K562 (cell line): ENCODE data around the gene FAM114A1. TPM values are rescaled to one million over a fixed set of nuclear protein-coding genes. Genes with fewer than 3 reads are reported as not detected.

Experiments used
- ATAC-seq: fragments of 200-7000 bp; cut with Tn5 transposase; 3 replicates; pipeline ENCODE4 v1.9.1; 2020; ENCODE audit warnings: moderate library complexity
- BruUV-seq: library from RNA; stranded (reverse); fragments of 400-500 nt; replicated peaks from 2 replicates; lab custom pipeline; 2021; lab: Mats Ljungman, UMichigan
- CTCF ChIA-PET: fragments of 300-600 bp; formaldehyde crosslinking; extraction: SDS; loops from one replicate; lab custom pipeline; 2021; ENCODE audit warnings: low intra/inter-chr PET ratio; lab: Yijun Ruan, JAX
- POLR2A ChIA-PET: fragments of 300-600, 350-650 bp; sonication (Branson Sonifier 250); formaldehyde crosslinking; extraction: SDS; loops from one replicate; lab custom pipeline; 2021; ENCODE audit warnings: antibody characterized with exemption, inconsistent platforms; lab: Yijun Ruan, JAX
- DNase-seq, 4 experiments: peaks; one replicate each; pipeline versions ENCODE4 v3.0.0 to v3.0.0-alpha.2; 2011 to 2018; ENCODE audit warnings: low spot score in 3 of 4, mixed read lengths in 3 of 4; ENCODE audit errors: extremely low read depth in 1 of 4
- FAIRE-seq: peaks from 2 replicates; lab custom pipeline; 2011; peaks lifted over from hg19 to GRCh38; lab: Jason Lieb, UNC
- H2AFZ ChIP-seq: 2 replicates; pipeline ENCODE4 v1.6.0; 2011; ENCODE audit warnings: low read depth, low read length, control low read depth, inconsistent platforms
- H3K27ac ChIP-seq: fragments of 200-600 bp; 3 replicates; pipeline ENCODE4 v1.8.0; 2011; ENCODE audit warnings: low read depth, mild to moderate bottlenecking, control low read depth, inconsistent platforms, low read length, moderate library complexity, mixed read lengths; ENCODE audit errors: extremely low read depth
- H3K27me3 ChIP-seq, 2 experiments: fragments of 300-600 bp in 1 of 2; 2 replicates in 1 of 2; 3 replicates in 1 of 2; pipeline versions ENCODE4 v1.6.0 to v1.8.0; 2011; ENCODE audit warnings: inconsistent platforms in 2 of 2, low read length in 2 of 2, mild to moderate bottlenecking in 1 of 2, mixed read lengths in 1 of 2, moderate library complexity in 1 of 2; ENCODE audit not compliant: control insufficient read depth in 2 of 2, insufficient read depth in 2 of 2
- H3K36me3 ChIP-seq: fragments of 300-600 bp; 3 replicates; pipeline ENCODE4 v1.8.0; 2011; ENCODE audit warnings: mild to moderate bottlenecking, low read length, inconsistent platforms; ENCODE audit not compliant: control insufficient read depth, insufficient read depth
- H3K4me1 ChIP-seq, 2 experiments: fragments of 200-600 bp in 1 of 2; replicated peaks in 1 of 2; 2 replicates in 1 of 2; 3 replicates in 1 of 2; pipeline versions ENCODE4 v1.5.1 to v1.8.0; 2011; ENCODE audit warnings: inconsistent platforms in 2 of 2, low read length in 2 of 2, mild to moderate bottlenecking in 1 of 2, mixed read lengths in 1 of 2, moderate library complexity in 1 of 2; ENCODE audit not compliant: control insufficient read depth in 2 of 2, insufficient read depth in 2 of 2
- H3K4me2 ChIP-seq: 2 replicates; pipeline ENCODE4 v1.6.1; 2011; ENCODE audit warnings: low read length, control low read depth, inconsistent platforms, mixed read lengths; ENCODE audit not compliant: insufficient read depth
- H3K4me3 ChIP-seq: fragments of 200-600 bp; sonication (generic), shearing (Covaris generic); 2 replicates; pipeline ENCODE4 v1.5.1; 2016; ENCODE audit warnings: control low read depth, inconsistent platforms
- H3K79me2 ChIP-seq: fragments of 200-600 bp; 3 replicates; pipeline ENCODE4 v1.8.0; 2011; ENCODE audit warnings: low read length, inconsistent platforms; ENCODE audit not compliant: control insufficient read depth, insufficient read depth
- H3K9ac ChIP-seq, 2 experiments: 2 replicates each; pipeline versions ENCODE4 v1.6.0 to v1.6.1; 2011; ENCODE audit warnings: low read depth in 2 of 2, low read length in 2 of 2, control low read depth in 1 of 2, inconsistent platforms in 1 of 2, mild to moderate bottlenecking in 1 of 2, mixed read lengths in 1 of 2; ENCODE audit not compliant: insufficient read depth in 1 of 2
- H3K9me1 ChIP-seq: one replicate; pipeline ENCODE4 v1.6.0; 2011; ENCODE audit warnings: inconsistent platforms, mild to moderate bottlenecking, low read length, moderate library complexity; ENCODE audit not compliant: control insufficient read depth, insufficient read depth
- H3K9me3 ChIP-seq: replicated peaks from 2 replicates; pipeline ENCODE4 v1.5.1; 2011; ENCODE audit warnings: low read depth, low read length, inconsistent platforms; ENCODE audit not compliant: control insufficient read depth, insufficient read depth
- H4K20me1 ChIP-seq: replicated peaks from 2 replicates; pipeline ENCODE4 v1.6.1; 2011; ENCODE audit warnings: low read length, inconsistent platforms, mixed read lengths; ENCODE audit not compliant: control insufficient read depth, insufficient read depth
- CHD4 ChIP-seq: fragments of 200-600 bp; sonication (generic); IDR thresholded peaks from 3 replicates; pipeline ENCODE4 v1.6.1; 2012; ENCODE audit warnings: low read depth, mild to moderate bottlenecking, mixed read lengths, low read length, inconsistent platforms; ENCODE audit not compliant: insufficient read depth, insufficient replicate concordance, poor library complexity, severe bottlenecking
- CREB1 ChIP-seq, 2 experiments: sonication (generic) in 1 of 2; formaldehyde crosslinking in 1 of 2; IDR thresholded peaks; 2 replicates each; pipeline versions ENCODE4 v1.6.1 to v1.8.0; 2012 to 2022; ENCODE audit warnings: inconsistent platforms in 1 of 2, mild to moderate bottlenecking in 1 of 2, missing genetic modification reagents in 1 of 2, moderate library complexity in 1 of 2
- FIP1L1 ChIP-seq: fragments of 200-400 bp; formaldehyde crosslinking; IDR thresholded peaks from 2 replicates; pipeline ENCODE4 v1.6.1; 2018; ENCODE audit warnings: mild to moderate bottlenecking, low read depth, low read length; ENCODE audit not compliant: poor library complexity, severe bottlenecking
- HMGN3 ChIP-seq: IDR thresholded peaks from 2 replicates; pipeline ENCODE4 v1.6.1; 2011; ENCODE audit warnings: borderline replicate concordance, low read depth, mild to moderate bottlenecking, mixed read lengths, low read length; ENCODE audit not compliant: insufficient read length; ENCODE audit errors: extremely low read depth
- MLX ChIP-seq, 2 experiments: fragments of 450-650 bp in 1 of 2; sonication (generic) in 1 of 2; formaldehyde crosslinking; conservative IDR thresholded peaks; 2 replicates each; pipeline versions ENCODE4 v1.4.0 to v1.8.1; 2020 to 2022; ENCODE audit warnings: mild to moderate bottlenecking in 1 of 2, missing genetic modification reagents in 1 of 2
- MTA3 ChIP-seq: fragments of 450-650 bp; formaldehyde crosslinking; IDR thresholded peaks from 2 replicates; pipeline ENCODE4 v1.6.1; 2017; ENCODE audit warnings: mild to moderate bottlenecking, borderline replicate concordance
- PHB2 ChIP-seq: fragments of 450-650 bp; IDR thresholded peaks from 2 replicates; pipeline ENCODE4 v1.6.1; 2017; ENCODE audit warnings: low read depth
- TEAD2 ChIP-seq: fragments of 450-650 bp; IDR thresholded peaks from 2 replicates; pipeline ENCODE4 v1.6.1; 2016; ENCODE audit warnings: missing genetic modification characterization, control low read depth, missing compliant biosample characterization
- ZBED1 ChIP-seq: IDR thresholded peaks from 2 replicates; pipeline ENCODE4 v1.6.1; 2014
- ZNF212 ChIP-seq: fragments of 450-650 bp; formaldehyde crosslinking; IDR thresholded peaks from 2 replicates; pipeline ENCODE4 v1.4.0; 2020; ENCODE audit warnings: mild to moderate bottlenecking
- ZNF41 ChIP-seq: fragments of 250-450 bp; sonication (Bioruptor Pico); conservative IDR thresholded peaks from 2 replicates; pipeline ENCODE4 v1.4.0; 2020; ENCODE audit warnings: mild to moderate bottlenecking
- WGBS: fragments of 100-300 bp; shearing (Covaris generic); methylation state at CpG from one replicate; pipeline ENCODE4 v1.1.6; 2016; ENCODE audit warnings: low coverage, mixed read lengths; ENCODE audit not compliant: insufficient coverage; ENCODE audit errors: missing lambda C conversion rate; 5-methylcytosine and 5-hydroxymethylcytosine counted together
- in situ Hi-C: fragments of 300-500 bp; cut with MboI; formaldehyde crosslinking; loops from 4 replicates; pipeline ENCODE4 v1.15.0; 2018; ENCODE audit warnings: inconsistent platforms, mixed read lengths
- intact Hi-C: fragments of 100-400 bp; cut with micrococcal nuclease; formaldehyde crosslinking; loops from 2 replicates; pipeline ENCODE4 v1.14.2; 2022
- polyA plus RNA-seq, 8 experiments: library from polyadenylated mRNA; depleted of rRNA in 4 of 8; stranded (reverse) in 5 of 8; unstranded in 3 of 8; fragments of >200 nt; fragmentation: Nextera tagmentation in 2 of 8; fragmentation: Illumina TruSeq in 1 of 8; extraction: Ambion mirVana in 2 of 8; extraction: Trizol in 1 of 8; gene quantifications; 2 replicates each; pipeline versions ENCODE4 v1.2.1 to v1.2.3, GENCODE V29; 2011 to 2014; ENCODE audit warnings: inconsistent platforms in 1 of 8, missing spikeins in 1 of 8
- total RNA-seq, 7 experiments: library from RNA; depleted of rRNA in 6 of 7; stranded (reverse); fragments of >200 nt in 6 of 7; fragmentation: Illumina TruSeq in 2 of 7; extraction: Trizol in 2 of 7; gene quantifications; 2 replicates each; pipeline versions ENCODE4 v1.2.1 to v1.2.3, GENCODE V29; 2011 to 2021; ENCODE audit warnings: low replicate concordance in 1 of 7
- TF ChIP-seq, protein P1 (sequence below): IDR thresholded peaks from 3 replicates; pipeline ENCODE4 v1.6.1; 2011; ENCODE audit warnings: borderline replicate concordance, mild to moderate bottlenecking; ENCODE audit not compliant: insufficient read length, insufficient read depth
- TF ChIP-seq, protein P2 (sequence below), 2 experiments: IDR thresholded peaks; 2 replicates each; pipeline ENCODE4 v1.6.1; 2011; ENCODE audit warnings: borderline replicate concordance in 1 of 2, control low read depth in 1 of 2, low read depth in 1 of 2, low read length in 1 of 2, mild to moderate bottlenecking in 1 of 2, mixed read lengths in 1 of 2, moderate library complexity in 1 of 2; ENCODE audit not compliant: insufficient read depth in 1 of 2, insufficient read length in 1 of 2, poor library complexity in 1 of 2, severe bottlenecking in 1 of 2; ENCODE audit errors: extremely low read depth in 1 of 2

The FAM114A1 gene
- total and polyA plus RNA-seq, 9 of the 15 experiments (the other 6 are each of a cell fraction or from before 2014, with no cell fraction given), result 1.8 to 12.0 (median 4.3) TPM

DNA sequence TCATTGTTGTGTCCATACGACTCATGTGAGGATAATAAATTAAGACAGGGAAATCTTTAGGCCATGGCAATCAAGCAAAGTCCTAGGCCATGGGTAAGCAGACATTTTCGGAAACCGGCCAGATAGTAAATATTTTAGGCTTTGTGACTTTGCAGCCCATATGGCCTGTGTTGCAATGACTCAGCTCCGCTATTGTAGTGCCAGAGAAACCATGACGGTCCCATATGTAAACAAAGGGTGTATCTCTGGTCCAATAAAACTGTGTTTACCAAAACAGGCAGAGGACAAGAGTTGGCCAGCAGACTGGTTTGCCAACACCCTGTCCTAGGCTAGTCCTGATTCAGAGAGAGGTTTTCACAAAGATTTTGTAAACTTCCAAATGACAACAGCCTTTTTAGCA is 5.0 kb downstream of the FAM114A1 start:
- CTCF ChIA-PET, result no interaction called here
- H3K9me3 ChIP-seq, result no peaks in the 10 kb centered on the region
- POLR2A ChIA-PET, result interaction anchor here (1.4 to 2.5 kb wide), 3 partner anchors 12 to 263 kb away, joined by 5 to 11 read pairs (median 8); partner anchors contain the start of gene TLR6
- peak overlapping the region; percentile 40 for H3K4me2 ChIP-seq
- H3K36me3 ChIP-seq, result no peaks in the 10 kb centered on the region; the same call in 2 of the 3 replicates
- ATAC-seq (peak; percentile 56), FAIRE-seq (peak; percentile 44), DNase-seq (peak in 2 of 4 experiments; percentile 21 to 42)
- H3K27me3 ChIP-seq, result no peaks in the 10 kb centered on the region
- 0 out of 4 replicates have a peak overlapping the region, but pooled peaks of 1 of the 2 experiments have one; percentile 12 for H3K9ac ChIP-seq
- 25% methylated on average over 5 of the region's 5 CpGs for WGBS
- 0 out of 2 replicates have a peak, but pooled peaks cover 3% of the 10 kb centered on the region for H4K20me1 ChIP-seq
- no TSS peak for BruUV-seq
- intact Hi-C loops, result no loop called here
- no peaks in the 10 kb centered on the region for H3K9me1 ChIP-seq
- peak overlapping the region; percentile 30; the same call in 2 of the 3 replicates for H3K27ac ChIP-seq
- peaks cover 10 to 24% of the 10 kb centered on the region in 2 experiments; a peak in 4 of 5 replicates for H3K4me1 ChIP-seq
- H3K79me2 ChIP-seq, result peaks cover 8% of the 10 kb centered on the region; the same call in 1 of the 3 replicates
- no peak overlapping the region for H3K4me3 ChIP-seq
- in situ Hi-C loops, result no loop called here
- H2AFZ ChIP-seq, result peak overlapping the region; percentile 66
- TF ChIP-seq, protein P1, sequence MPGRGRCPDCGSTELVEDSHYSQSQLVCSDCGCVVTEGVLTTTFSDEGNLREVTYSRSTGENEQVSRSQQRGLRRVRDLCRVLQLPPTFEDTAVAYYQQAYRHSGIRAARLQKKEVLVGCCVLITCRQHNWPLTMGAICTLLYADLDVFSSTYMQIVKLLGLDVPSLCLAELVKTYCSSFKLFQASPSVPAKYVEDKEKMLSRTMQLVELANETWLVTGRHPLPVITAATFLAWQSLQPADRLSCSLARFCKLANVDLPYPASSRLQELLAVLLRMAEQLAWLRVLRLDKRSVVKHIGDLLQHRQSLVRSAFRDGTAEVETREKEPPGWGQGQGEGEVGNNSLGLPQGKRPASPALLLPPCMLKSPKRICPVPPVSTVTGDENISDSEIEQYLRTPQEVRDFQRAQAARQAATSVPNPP, result no peak
- TF ChIP-seq HMGN3 (no peak), FIP1L1 (no peak), MTA3 (no peak), CREB1 (IDR thresholded peaks at IDR 0.05) (no peak), CREB1 (CRISPR knock-in tag; IDR thresholded peaks at IDR 0.05) (no peak), CHD4 (no peak), ZBED1 (no peak), TEAD2 (no peak), MLX (CRISPR knock-in tag; conservative IDR thresholded peaks at IDR 0.05) (no peak), PHB2 (no peak), ZNF41 (CRISPR knock-in tag) (no peak), ZNF212 (no peak)
- TF ChIP-seq, protein P2, sequence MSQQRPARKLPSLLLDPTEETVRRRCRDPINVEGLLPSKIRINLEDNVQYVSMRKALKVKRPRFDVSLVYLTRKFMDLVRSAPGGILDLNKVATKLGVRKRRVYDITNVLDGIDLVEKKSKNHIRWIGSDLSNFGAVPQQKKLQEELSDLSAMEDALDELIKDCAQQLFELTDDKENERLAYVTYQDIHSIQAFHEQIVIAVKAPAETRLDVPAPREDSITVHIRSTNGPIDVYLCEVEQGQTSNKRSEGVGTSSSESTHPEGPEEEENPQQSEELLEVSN (IDR thresholded peaks at IDR 0.05; ENCODE audit: borderline replicate concordance in 1 of 2, extremely low read depth in 1 of 2, insufficient read depth in 1 of 2, insufficient read length in 1 of 2, low read depth in 1 of 2, low read length in 1 of 2, poor library complexity in 1 of 2, severe bottlenecking in 1 of 2), result no peak
